HG03442 (cell line): ENCODE data around the gene NUDT9.

ENCODE experiments used
- ATAC-seq: cut with Tn5 transposase; IDR thresholded peaks from one replicate; pipeline ENCODE4 v1.9.1; 2021; ENCODE audit warnings: mild to moderate bottlenecking, moderate library complexity; ENCODE audit not compliant: unreplicated experiment

The NUDT9 gene

DNA sequence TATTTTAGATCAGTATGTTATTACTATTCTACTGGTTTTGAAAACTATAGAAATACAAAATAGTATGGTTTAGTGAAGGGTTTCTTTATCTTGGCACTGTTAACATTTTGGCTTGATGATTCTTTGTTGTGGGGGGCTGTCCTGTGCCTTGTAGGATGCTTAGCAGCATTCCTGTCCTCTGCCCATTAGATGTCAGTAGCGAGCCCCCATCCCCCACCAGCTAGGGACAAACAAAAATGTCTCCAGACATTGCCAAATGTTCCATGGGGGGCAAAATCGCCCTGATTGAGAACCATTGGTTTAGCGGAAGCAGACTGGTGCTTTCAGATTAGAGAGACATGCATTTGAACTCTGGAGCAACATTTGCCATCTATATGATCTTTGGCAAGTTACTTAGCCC lies 83.5 kb downstream of the NUDT9 start:
- ATAC-seq, result no peak

- ATAC-seq, result no peak
Measured at GRCh38 chr4:87506974-87507701, 84.8 kb downstream of the NUDT9 start.
